Osteocyte (in vitro differentiated cells): ENCODE data around the gene CAND2. TPM values are rescaled to one million over a fixed set of nuclear protein-coding genes. Genes with fewer than 3 reads are reported as not detected.

Experiments
- DNase-seq: peaks from one replicate; pipeline ENCODE4 v3.0.0; 2021; ENCODE audit warnings: mixed read lengths; ENCODE audit not compliant: unreplicated experiment; ENCODE audit errors: extremely low spot score
- H3K27ac Mint-ChIP-seq: one replicate; pipeline ENCODE4 v1.8.0; 2021; ENCODE audit warnings: mild to moderate bottlenecking, mixed read lengths; ENCODE audit not compliant: unreplicated experiment
- H3K27me3 Mint-ChIP-seq: one replicate; pipeline ENCODE4 v1.8.0; 2021; ENCODE audit warnings: mixed read lengths; ENCODE audit not compliant: unreplicated experiment
- H3K36me3 Mint-ChIP-seq: one replicate; pipeline ENCODE4 v1.8.0; 2021; ENCODE audit warnings: mixed read lengths; ENCODE audit not compliant: unreplicated experiment
- H3K4me1 Mint-ChIP-seq: one replicate; pipeline ENCODE4 v1.8.0; 2021; ENCODE audit warnings: mixed read lengths; ENCODE audit not compliant: unreplicated experiment
- H3K4me3 Mint-ChIP-seq: one replicate; pipeline ENCODE4 v1.8.0; 2021; ENCODE audit warnings: mild to moderate bottlenecking, moderate library complexity, mixed read lengths; ENCODE audit not compliant: unreplicated experiment
- H3K9me3 Mint-ChIP-seq: one replicate; pipeline ENCODE4 v1.8.0; 2021; ENCODE audit warnings: mixed read lengths; ENCODE audit not compliant: unreplicated experiment
- total RNA-seq: library from RNA; stranded (reverse); gene quantifications from 2 replicates; pipeline ENCODE4 v1.2.1, GENCODE V29; 2021
- TF ChIP-seq, protein P1 (sequence below): fragments of 200-600 bp; sonication (generic); IDR thresholded peaks from 2 replicates; pipeline ENCODE4 v1.5.0; 2021; ENCODE audit warnings: antibody characterized with exemption, mild to moderate bottlenecking, moderate library complexity

CAND2 gene
- total RNA-seq, 1 donor from 2014 or later = 10.4 TPM

DNA sequence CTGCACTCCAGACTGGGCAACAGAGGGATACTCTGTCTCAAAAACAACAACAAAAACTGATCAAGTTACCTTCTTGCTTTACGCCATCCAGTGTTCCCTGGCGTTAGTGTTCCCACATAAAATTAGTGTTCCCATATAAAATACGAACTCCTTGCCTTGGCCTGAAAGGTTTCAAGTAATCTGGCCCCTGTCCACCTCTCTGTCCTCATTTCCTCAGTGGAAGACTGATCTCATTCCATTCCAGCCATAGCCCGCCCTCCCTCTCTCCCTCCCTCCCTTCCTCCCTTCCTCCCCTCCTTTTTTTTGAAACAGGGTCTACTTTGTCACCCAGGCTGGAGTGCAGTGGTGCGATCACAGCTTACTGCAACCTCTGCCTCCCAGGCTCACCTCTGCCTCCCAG lies 2.8 kb upstream of the CAND2 start:
- TF ChIP-seq, protein P1, sequence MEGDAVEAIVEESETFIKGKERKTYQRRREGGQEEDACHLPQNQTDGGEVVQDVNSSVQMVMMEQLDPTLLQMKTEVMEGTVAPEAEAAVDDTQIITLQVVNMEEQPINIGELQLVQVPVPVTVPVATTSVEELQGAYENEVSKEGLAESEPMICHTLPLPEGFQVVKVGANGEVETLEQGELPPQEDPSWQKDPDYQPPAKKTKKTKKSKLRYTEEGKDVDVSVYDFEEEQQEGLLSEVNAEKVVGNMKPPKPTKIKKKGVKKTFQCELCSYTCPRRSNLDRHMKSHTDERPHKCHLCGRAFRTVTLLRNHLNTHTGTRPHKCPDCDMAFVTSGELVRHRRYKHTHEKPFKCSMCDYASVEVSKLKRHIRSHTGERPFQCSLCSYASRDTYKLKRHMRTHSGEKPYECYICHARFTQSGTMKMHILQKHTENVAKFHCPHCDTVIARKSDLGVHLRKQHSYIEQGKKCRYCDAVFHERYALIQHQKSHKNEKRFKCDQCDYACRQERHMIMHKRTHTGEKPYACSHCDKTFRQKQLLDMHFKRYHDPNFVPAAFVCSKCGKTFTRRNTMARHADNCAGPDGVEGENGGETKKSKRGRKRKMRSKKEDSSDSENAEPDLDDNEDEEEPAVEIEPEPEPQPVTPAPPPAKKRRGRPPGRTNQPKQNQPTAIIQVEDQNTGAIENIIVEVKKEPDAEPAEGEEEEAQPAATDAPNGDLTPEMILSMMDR = no peak
- H3K9me3 Mint-ChIP-seq = no peaks in the 10 kb centered on the region
- H3K4me1 Mint-ChIP-seq = peaks cover 8% of the 10 kb centered on the region
- H3K27ac Mint-ChIP-seq = no peak overlapping the region
- H3K4me3 Mint-ChIP-seq = no peak overlapping the region
- no peaks in the 10 kb centered on the region for H3K27me3 Mint-ChIP-seq
- DNase-seq = no peak
- no peaks in the 10 kb centered on the region for H3K36me3 Mint-ChIP-seq

DNA sequence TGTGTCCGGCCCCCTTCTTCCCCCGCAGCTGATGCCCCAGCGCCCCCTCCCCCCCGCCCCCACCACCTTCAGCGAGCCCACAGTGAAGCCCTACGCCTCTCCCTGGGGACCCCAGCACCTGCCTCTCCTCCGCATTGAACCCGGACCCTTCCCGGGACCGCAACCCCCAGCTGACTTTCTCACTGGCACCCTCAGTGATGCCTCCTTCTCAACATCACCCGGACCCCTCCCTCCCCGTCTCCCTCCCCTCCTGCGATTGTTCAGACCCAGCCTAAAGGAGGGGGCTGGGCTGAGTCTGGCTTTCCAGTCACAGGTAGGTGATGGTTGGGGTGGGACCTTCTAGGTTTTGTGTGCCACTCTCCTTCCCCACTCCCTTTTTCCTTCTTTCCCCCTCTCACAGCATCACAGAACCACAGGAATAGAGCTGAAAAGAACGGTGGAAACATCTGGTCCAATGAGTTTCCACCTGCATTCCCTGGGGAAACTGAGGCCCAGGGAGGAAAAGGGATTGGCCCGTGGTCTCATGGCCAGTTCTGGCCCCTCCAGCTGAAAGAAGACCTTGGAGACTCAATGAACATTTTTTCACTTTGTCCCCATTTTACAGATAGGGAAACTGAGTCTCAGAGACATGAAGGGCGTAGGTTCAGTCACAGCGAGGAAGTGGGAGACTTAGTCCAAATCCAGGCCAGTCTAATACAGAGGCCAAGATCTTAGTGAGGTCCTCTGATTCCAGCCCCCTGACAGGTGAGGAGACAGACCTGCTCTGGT lies 828 bp downstream of the CAND2 start:
- TF ChIP-seq, protein P1 = no peak
- Mint-ChIP-seq H3K9me3 (no peaks in the 10 kb centered on the region), H3K4me1 (peaks cover 7% of the 10 kb centered on the region), H3K4me3 (peak overlapping the region; percentile 88), H3K27ac (no peak overlapping the region), H3K27me3 (no peaks in the 10 kb centered on the region), H3K36me3 (no peaks in the 10 kb centered on the region)
- no peak for DNase-seq

DNA sequence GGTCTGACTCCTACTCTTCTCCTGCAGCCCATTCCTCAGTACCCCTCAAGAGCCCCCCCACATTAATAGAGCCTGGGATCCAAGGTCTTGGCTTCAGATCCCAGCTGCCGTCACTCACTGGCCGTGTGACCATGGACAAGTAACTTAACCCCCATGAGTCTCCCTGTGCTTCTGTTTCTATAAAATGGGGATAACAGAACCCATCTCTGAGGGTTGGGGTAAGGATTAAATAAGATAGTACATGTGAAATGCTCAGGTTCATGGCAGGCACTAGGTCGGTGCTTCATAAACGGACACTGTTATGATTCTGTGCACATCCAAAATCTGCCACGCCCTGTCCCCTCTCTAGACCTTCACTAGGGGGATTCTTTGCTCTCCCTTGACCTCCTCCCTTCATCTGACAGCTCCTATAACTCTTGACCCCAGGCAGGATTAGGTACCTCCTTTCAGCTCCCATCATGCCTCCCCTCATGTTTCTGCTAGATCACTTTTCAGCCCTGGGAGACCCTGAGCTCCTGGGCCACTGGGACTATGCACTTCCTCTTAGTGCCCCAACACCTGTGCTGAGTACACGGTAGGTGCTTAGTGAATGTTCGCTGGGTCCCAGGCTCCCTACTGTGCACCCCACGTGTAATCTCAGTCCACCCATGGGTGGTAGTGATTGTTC lies 1.5 kb downstream of the CAND2 start:
- no peaks in the 10 kb centered on the region for H3K9me3 Mint-ChIP-seq
- H3K27ac Mint-ChIP-seq = no peak overlapping the region
- DNase-seq = no peak
- peaks cover 7% of the 10 kb centered on the region for H3K4me1 Mint-ChIP-seq
- TF ChIP-seq, protein P1 = no peak
- no peaks in the 10 kb centered on the region for H3K36me3 Mint-ChIP-seq
- H3K27me3 Mint-ChIP-seq = no peaks in the 10 kb centered on the region
- H3K4me3 Mint-ChIP-seq = peak overlapping the region; percentile 37

DNA sequence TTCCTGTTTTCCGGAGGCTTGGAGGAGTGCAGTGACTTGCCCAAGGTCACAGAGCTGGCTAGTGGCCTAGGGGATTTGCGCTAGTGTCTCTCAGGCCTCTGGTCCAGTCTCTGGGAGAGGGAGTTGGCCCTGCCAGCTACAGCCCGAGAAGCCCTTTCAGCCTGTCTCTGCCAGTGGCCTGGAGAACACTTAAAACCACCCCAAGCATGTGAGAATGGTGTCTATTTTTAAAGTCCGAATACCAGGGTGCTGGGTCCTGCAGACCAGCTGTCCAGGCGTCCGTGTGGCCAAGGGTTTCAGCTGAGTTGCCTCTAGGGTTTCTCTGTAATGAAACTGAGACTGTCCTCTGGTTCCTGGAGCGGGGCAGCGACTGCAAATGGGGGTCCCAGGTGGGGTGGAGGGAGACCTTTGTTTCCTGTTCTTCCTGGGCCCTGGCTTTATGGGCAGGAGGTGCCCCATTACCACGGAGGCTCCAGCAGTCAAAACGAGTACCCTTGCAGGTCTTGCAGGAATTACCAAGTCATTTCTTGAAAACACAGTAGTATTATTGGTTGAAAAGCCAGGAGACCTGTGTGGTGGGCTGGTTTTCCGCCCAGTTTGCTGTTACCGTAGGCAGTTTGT lies 2.2 kb downstream of the CAND2 start:
- Mint-ChIP-seq H3K27ac (no peak overlapping the region), H3K9me3 (no peaks in the 10 kb centered on the region), H3K36me3 (no peaks in the 10 kb centered on the region), H3K4me3 (no peak overlapping the region), H3K4me1 (peaks cover 7% of the 10 kb centered on the region), H3K27me3 (no peaks in the 10 kb centered on the region)
- DNase-seq = no peak
- TF ChIP-seq, protein P1 = no peak
